ENCODE measurements around the gene MIGA2. TPM values are rescaled to one million over a fixed set of nuclear protein-coding genes. Genes with fewer than 3 reads are reported as not detected.

Gene MIGA2
- total and polyA plus RNA-seq, 11 donors: 27.7 to 61.3 (median 31.6) TPM

DNA sequence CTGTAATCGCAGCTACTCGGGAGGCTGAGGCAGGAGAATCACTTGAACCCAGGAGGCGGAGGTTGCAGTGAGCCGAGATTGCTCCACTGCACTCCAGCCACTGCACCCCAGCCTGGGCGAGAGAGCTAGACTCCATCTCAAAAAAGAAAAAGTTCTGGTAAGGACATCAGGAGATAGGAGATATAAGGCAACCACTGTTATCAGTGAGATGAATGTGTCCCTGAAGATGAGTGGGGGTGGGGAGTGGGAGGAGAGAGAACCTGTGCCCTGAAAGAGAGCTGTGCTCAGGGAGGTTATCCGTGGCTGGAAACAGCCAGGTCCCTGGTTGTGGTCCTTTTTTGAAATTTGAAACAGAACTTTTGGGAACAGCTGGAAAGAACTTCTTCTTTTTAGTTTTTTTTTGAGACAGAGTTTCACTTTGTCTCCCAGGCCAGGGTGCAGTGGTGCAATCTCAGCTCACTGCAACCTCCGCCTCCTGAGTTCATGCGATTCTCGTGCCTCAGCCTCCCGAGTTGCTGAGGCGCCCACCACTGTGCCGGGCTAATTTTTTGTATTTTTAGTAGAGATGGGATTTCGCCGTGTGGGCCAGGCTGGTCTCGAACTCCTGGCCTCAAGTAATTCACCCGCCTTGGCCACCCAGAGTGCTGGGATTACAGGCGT, 77.3 kb downstream of the MIGA2 start:
- Histone ChIP-seq H3K4me3 (no peak overlapping the region), H3K9me3 (no peaks in the 10 kb centered on the region), H3K27ac (peak overlapping the region in 1 of 12 donors; percentile 82), H3K36me3 (no peaks in the 10 kb centered on the region), H3K4me1 (peaks cover 0 to 51% (median 26%) of the 10 kb centered on the region in 12 donors), H3K27me3 (no peaks in the 10 kb centered on the region)
- WGBS, 4 donors: 88 to 93% (median 90%) methylated on average over 17 of the region's 17 CpGs
- no peak for ATAC-seq
- DNase-seq: no peak
- intact Hi-C loops (cut with DNase I): loop anchor here in 2 of 10 donors (5.0 kb wide), 2 partner anchors 86 to 1599 kb away; partner anchors contain the start of gene SH3GLB2 (in 1 of the 2)
- no peak for TF ChIP-seq POLR2A (IDR thresholded peaks at IDR 0.05)
- TF ChIP-seq, protein P1, sequence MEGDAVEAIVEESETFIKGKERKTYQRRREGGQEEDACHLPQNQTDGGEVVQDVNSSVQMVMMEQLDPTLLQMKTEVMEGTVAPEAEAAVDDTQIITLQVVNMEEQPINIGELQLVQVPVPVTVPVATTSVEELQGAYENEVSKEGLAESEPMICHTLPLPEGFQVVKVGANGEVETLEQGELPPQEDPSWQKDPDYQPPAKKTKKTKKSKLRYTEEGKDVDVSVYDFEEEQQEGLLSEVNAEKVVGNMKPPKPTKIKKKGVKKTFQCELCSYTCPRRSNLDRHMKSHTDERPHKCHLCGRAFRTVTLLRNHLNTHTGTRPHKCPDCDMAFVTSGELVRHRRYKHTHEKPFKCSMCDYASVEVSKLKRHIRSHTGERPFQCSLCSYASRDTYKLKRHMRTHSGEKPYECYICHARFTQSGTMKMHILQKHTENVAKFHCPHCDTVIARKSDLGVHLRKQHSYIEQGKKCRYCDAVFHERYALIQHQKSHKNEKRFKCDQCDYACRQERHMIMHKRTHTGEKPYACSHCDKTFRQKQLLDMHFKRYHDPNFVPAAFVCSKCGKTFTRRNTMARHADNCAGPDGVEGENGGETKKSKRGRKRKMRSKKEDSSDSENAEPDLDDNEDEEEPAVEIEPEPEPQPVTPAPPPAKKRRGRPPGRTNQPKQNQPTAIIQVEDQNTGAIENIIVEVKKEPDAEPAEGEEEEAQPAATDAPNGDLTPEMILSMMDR (IDR thresholded peaks at IDR 0.05): no peak

DNA sequence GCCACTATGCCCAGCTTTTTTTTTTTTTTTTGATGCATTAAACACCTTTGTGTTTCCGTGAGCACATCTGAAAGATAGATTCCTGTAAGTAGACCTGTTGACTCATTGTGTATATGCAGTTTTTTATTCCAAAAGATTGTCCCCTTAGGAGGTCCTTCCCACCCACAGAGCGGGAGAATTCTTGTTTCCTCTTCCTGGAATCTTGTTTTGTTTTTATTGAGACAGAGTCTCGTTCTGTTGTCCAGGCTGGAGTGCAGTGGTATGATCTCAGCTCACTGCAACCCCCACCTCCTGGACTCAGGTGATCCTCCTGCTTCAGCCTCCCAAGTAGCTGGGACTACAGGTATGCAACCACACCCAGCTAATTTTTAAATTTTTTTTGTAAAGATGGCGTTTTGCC, 82.4 kb downstream of the MIGA2 start:
- Histone ChIP-seq H3K36me3 (peaks cover 0 to 39% (median 24%) of the 10 kb centered on the region in 9 donors), H3K4me1 (peaks cover 0 to 20% (median 6%) of the 10 kb centered on the region in 12 donors), H3K9me3 (no peaks in the 10 kb centered on the region), H3K27me3 (no peaks in the 10 kb centered on the region), H3K27ac (no peak overlapping the region), H3K4me3 (no peak overlapping the region)
- WGBS, 4 donors: 74 to 83% (median 76%) methylated on average over 4 of the region's 4 CpGs
- no peak for TF ChIP-seq POLR2A (IDR thresholded peaks at IDR 0.05)
- DNase-seq (no peak), ATAC-seq (no peak)
- intact Hi-C loops (cut with DNase I): no loop called here

DNA sequence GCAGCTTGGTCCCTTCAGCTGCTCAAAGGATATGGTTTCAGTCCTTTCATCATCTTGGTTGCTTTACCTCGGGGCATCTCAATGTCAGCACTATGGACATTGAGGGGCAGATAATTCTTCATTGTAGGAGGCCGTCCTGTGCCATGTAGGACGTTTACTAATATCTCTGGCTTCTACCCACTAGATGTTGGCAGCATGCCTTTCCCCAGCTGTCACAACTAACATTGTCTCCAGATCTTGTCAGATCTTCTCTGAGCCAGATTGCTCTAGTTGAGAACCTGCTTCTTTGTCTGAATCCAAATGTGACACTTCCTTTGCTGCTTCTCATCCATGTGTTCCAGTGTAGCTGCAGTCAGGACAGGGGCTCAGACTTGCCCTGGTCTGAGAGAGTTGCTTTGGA, 85.1 kb downstream of the MIGA2 start:
- 53 to 69% (median 59%) methylated on average over 3 of the region's 3 CpGs for WGBS, 4 donors
- no peak overlapping the region for H3K4me3 ChIP-seq
- no peaks in the 10 kb centered on the region for H3K9me3 ChIP-seq
- H3K4me1 ChIP-seq: peaks cover 0 to 4% (median 0%) of the 10 kb centered on the region in 12 donors
- H3K36me3 ChIP-seq: peaks cover 0 to 62% (median 41%) of the 10 kb centered on the region in 9 donors
- ATAC-seq (no peak), DNase-seq (no peak)
- intact Hi-C loops (cut with DNase I): no loop called here
- H3K27me3 ChIP-seq: no peaks in the 10 kb centered on the region
- TF ChIP-seq, protein P1 (IDR thresholded peaks at IDR 0.05): no peak
- TF ChIP-seq POLR2A (IDR thresholded peaks at IDR 0.05): no peak
- H3K27ac ChIP-seq: no peak overlapping the region

Other genes with a start within 250 kb of the MIGA2 start
- gene TBC1D13, start 249.4 kb upstream of the MIGA2 start, total RNA-seq: 10 to 100 TPM; 12.1 to 27.3 (median 18.4) TPM
- 10 to 100 TPM in 1 of 2 donors, 1 to 10 TPM in 1; 9.6 to 20.9 TPM for gene TBC1D13, start 249.4 kb upstream of the MIGA2 start, polyA plus RNA-seq
- 10 to 100 TPM; 34.8 to 99.9 (median 57.6) TPM for gene ENDOG, start 218.1 kb upstream of the MIGA2 start, total RNA-seq
- 100 to 1,000 TPM in 1 of 2 donors, 10 to 100 TPM in 1; 38.4 to 105 TPM for gene ENDOG, start 218.1 kb upstream of the MIGA2 start, polyA plus RNA-seq
- 10 to 100 TPM in 7 of 9 donors, 1 to 10 TPM in 2; 6.1 to 24.7 (median 15.1) TPM for gene SPOUT1, start 206.8 kb upstream of the MIGA2 start, total RNA-seq
- gene SPOUT1, start 206.8 kb upstream of the MIGA2 start, polyA plus RNA-seq: 10 to 100 TPM; 14.2 to 20.2 TPM
- 10 to 100 TPM in 7 of 9 donors, 1 to 10 TPM in 2; 9.5 to 16.7 (median 13.4) TPM for gene KYAT1, start 154.7 kb upstream of the MIGA2 start, total RNA-seq
- gene KYAT1, start 154.7 kb upstream of the MIGA2 start, polyA plus RNA-seq: 10 to 100 TPM; 11.5 to 12.6 TPM
- 10 to 100 TPM; 16.2 to 76.4 (median 28.8) TPM for gene LRRC8A, start 154.5 kb upstream of the MIGA2 start, total RNA-seq
- gene LRRC8A, start 154.5 kb upstream of the MIGA2 start, polyA plus RNA-seq: 10 to 100 TPM; 15.8 to 62.3 TPM
- gene PHYHD1, start 115.6 kb upstream of the MIGA2 start, total RNA-seq: 10 to 100 TPM; 14.0 to 49.0 (median 27.3) TPM
- 10 to 100 TPM; 24.2 to 41.5 TPM for gene PHYHD1, start 115.6 kb upstream of the MIGA2 start, polyA plus RNA-seq
- gene DOLK, start 89.0 kb upstream of the MIGA2 start, total RNA-seq: 10 to 100 TPM in 6 of 9 donors, 1 to 10 TPM in 3; 8.2 to 14.8 (median 10.6) TPM
- gene DOLK, start 89.0 kb upstream of the MIGA2 start, polyA plus RNA-seq: 10 to 100 TPM in 1 of 2 donors, 1 to 10 TPM in 1; 7.8 to 15.6 TPM
- 10 to 100 TPM; 15.1 to 30.4 (median 22.6) TPM for gene NUP188, start 88.9 kb upstream of the MIGA2 start, total RNA-seq
- gene NUP188, start 88.9 kb upstream of the MIGA2 start, polyA plus RNA-seq: 10 to 100 TPM; 10.6 to 35.1 TPM
- 10 to 100 TPM; 27.3 to 42.7 (median 36.5) TPM for gene SH3GLB2, start 8.3 kb upstream of the MIGA2 start, total RNA-seq
- gene SH3GLB2, start 8.3 kb upstream of the MIGA2 start, polyA plus RNA-seq: 10 to 100 TPM; 29.5 to 33.6 TPM
- 10 to 100 TPM in 1 of 9 donors, 1 to 10 TPM in 8; 3.2 to 10.3 (median 5.8) TPM for gene DOLPP1, start 44.5 kb downstream of the MIGA2 start, total RNA-seq
- 10 to 100 TPM in 1 of 2 donors, 1 to 10 TPM in 1; 3.0 to 11.5 TPM for gene DOLPP1, start 44.5 kb downstream of the MIGA2 start, polyA plus RNA-seq
- 100 to 1,000 TPM in 2 of 9 donors, 10 to 100 TPM in 7; 50.8 to 126 (median 68.2) TPM for gene CRAT, start 74.2 kb downstream of the MIGA2 start, total RNA-seq
- gene CRAT, start 74.2 kb downstream of the MIGA2 start, polyA plus RNA-seq: 10 to 100 TPM; 37.0 to 64.7 TPM
- gene PTPA, start 74.8 kb downstream of the MIGA2 start, total RNA-seq: 100 to 1,000 TPM in 8 of 9 donors, 10 to 100 TPM in 1; 96.0 to 212 (median 172) TPM
- 100 to 1,000 TPM; 129 to 211 TPM for gene PTPA, start 74.8 kb downstream of the MIGA2 start, polyA plus RNA-seq
- gene IER5L, start 141.6 kb downstream of the MIGA2 start, total RNA-seq: 10 to 100 TPM in 3 of 9 donors, 1 to 10 TPM in 6; 4.1 to 18.4 (median 5.5) TPM
- gene IER5L, start 141.6 kb downstream of the MIGA2 start, polyA plus RNA-seq: 1 to 10 TPM; 2.8 to 7.3 TPM